ENCODE results near the gene NUP62.

GRCh38 chr19:49931293-49932040, 2.2 kb upstream of the NUP62 start:
- TF ChIP-seq EZH2 (IDR thresholded peaks at IDR 0.05; ENCODE audit: borderline replicate concordance, low read depth, low read length, severe bottlenecking) (no peak), CTCF (IDR thresholded peaks at IDR 0.05; ENCODE audit: borderline replicate concordance, extremely low read depth, low read length, poor library complexity, severe bottlenecking) (no peak)
